ENCODE results near the gene PKP4. TPM values are rescaled to one million over a fixed set of nuclear protein-coding genes. Genes with fewer than 3 reads are reported as not detected.

The PKP4 gene
- total RNA-seq, 2 experiments from 2014 or later = 68.7 to 73.2 TPM

DNA sequence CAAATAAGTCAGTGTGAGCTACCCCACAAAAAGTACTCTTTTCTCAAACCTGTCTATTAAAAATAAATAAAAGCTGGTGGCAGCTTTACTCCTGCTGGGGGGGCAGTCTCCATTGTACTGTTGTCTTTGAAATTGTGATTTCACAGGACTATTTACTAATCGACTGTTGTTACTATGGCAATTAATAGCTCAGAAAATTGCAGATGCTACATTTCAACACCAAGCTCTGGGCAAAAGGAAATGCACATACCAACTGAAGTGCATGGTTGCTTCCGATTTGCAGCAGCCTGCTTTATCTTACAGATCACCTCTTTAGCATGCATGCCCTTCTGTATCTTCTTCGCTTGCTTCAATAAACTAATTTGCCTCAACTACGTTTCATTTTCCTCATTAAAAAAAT is 220.8 kb downstream of the PKP4 start:
- Histone ChIP-seq H3K36me3 (ENCODE audit: insufficient read depth, low read length) (peaks cover 19% of the 10 kb centered on the region), H2AFZ (ENCODE audit: low read length) (no peak overlapping the region), H3K79me2 (ENCODE audit: insufficient read depth, low read depth, low read length) (no peaks in the 10 kb centered on the region), H3K9me2 (ENCODE audit: insufficient read depth, low read length) (no peaks in the 10 kb centered on the region), H3K9me3 (ENCODE audit: low read length) (no peaks in the 10 kb centered on the region), H4K20me1 (ENCODE audit: insufficient read depth, low read length) (no peaks in the 10 kb centered on the region), H3K4me2 (ENCODE audit: low read length) (no peak overlapping the region), H3K27ac (ENCODE audit: low read depth, low read length, poor library complexity, severe bottlenecking) (no peak overlapping the region), H3K4me3 (ENCODE audit: low read depth, low read length, poor library complexity, severe bottlenecking) (no peak overlapping the region), H3K4me1 (ENCODE audit: insufficient read depth, low read length, poor library complexity, severe bottlenecking) (no peaks in the 10 kb centered on the region)
- POLR2A ChIA-PET = interaction anchor here (0.7 kb wide), 1 partner anchor 10 kb away, joined by 3 read pairs; no protein-coding TSS in a partner anchor
- intact Hi-C loops (cut with micrococcal nuclease; ENCODE audit: unreplicated experiment) = no loop called here
- CTCF ChIA-PET (ENCODE audit: unreplicated experiment) = no interaction called here
- no peak for DNase-seq (ENCODE audit: low spot score)
- no TSS peak for BruUV-seq (replicated peaks)
- TF ChIP-seq EZH2phosphoT487 (IDR thresholded peaks at IDR 0.05; ENCODE audit: borderline replicate concordance, low read depth, low read length) (no peak), CTCF (conservative IDR thresholded peaks at IDR 0.05; ENCODE audit: low read length) (no peak)

DNA sequence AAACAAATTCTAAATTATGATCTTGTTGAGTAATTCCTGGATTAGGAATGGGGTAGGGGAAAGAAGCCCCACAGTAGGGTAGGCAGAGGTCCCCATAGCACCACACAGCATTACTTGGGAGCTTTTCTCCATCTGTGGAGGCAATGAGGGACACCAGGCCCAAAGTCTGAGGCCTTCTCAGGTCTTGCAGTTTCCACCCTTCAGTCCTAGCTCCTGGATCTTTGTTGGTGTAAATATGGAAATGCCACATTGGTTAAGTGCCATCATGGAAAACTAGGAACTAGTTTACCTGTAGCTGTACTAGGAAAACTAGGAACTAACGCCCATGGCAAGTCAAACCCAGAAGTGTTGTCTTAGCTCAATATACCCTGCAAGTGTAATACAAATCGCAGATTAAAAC is 225.1 kb downstream of the PKP4 start:
- DNase-seq (ENCODE audit: low spot score) = no peak
- no peak overlapping the region for H3K4me2 ChIP-seq (ENCODE audit: low read length)
- BruUV-seq (replicated peaks) = no TSS peak
- intact Hi-C loops (cut with micrococcal nuclease; ENCODE audit: unreplicated experiment) = no loop called here
- no peaks in the 10 kb centered on the region for H3K9me3 ChIP-seq (ENCODE audit: low read length)
- H3K4me3 ChIP-seq (ENCODE audit: low read depth, low read length, poor library complexity, severe bottlenecking) = no peak overlapping the region
- no peak overlapping the region for H3K27ac ChIP-seq (ENCODE audit: low read depth, low read length, poor library complexity, severe bottlenecking)
- H2AFZ ChIP-seq (ENCODE audit: low read length) = no peak overlapping the region
- H3K4me1 ChIP-seq (ENCODE audit: insufficient read depth, low read length, poor library complexity, severe bottlenecking) = no peaks in the 10 kb centered on the region
- TF ChIP-seq EZH2phosphoT487 (IDR thresholded peaks at IDR 0.05; ENCODE audit: borderline replicate concordance, low read depth, low read length) = no peak
- ChIA-PET POLR2A (interaction anchor here (0.6 kb wide), 1 partner anchor 320 kb away, joined by 3 read pairs; no protein-coding TSS in a partner anchor), CTCF (ENCODE audit: unreplicated experiment) (interaction anchor here (0.6 kb wide), 1 partner anchor 420 kb away, joined by 4 read pairs; no protein-coding TSS in a partner anchor)
- no peaks in the 10 kb centered on the region for H3K79me2 ChIP-seq (ENCODE audit: insufficient read depth, low read depth, low read length)
- no peaks in the 10 kb centered on the region for H3K9me2 ChIP-seq (ENCODE audit: insufficient read depth, low read length)
- H3K36me3 ChIP-seq (ENCODE audit: insufficient read depth, low read length) = no peaks in the 10 kb centered on the region; the same call in 1 of the 2 replicates
- H4K20me1 ChIP-seq (ENCODE audit: insufficient read depth, low read length) = no peaks in the 10 kb centered on the region

DNA sequence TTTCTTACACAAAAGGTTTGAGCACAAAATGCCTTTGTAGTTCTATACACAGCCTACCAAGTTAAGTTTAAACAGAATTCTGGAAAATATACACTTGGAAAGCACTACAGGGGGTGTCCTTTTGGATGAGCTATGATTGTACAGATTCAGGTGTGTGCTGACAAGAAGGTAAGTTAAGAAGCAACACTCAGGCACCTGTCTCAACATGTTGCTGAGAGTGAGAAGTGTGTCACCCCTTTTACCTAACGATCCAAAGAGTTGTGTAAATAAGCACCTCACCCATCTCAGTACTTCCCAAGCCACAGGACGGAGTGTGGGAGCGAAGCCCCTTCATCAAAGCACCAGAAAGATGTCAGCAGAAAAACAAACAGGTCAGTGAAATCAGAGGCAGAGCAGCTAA is 228.9 kb downstream of the PKP4 start:
- intact Hi-C loops (cut with micrococcal nuclease; ENCODE audit: unreplicated experiment) = no loop called here
- no peak overlapping the region for H3K4me3 ChIP-seq (ENCODE audit: low read depth, low read length, poor library complexity, severe bottlenecking)
- no peaks in the 10 kb centered on the region for H4K20me1 ChIP-seq (ENCODE audit: insufficient read depth, low read length)
- no peaks in the 10 kb centered on the region for H3K9me3 ChIP-seq (ENCODE audit: low read length)
- H3K27ac ChIP-seq (ENCODE audit: low read depth, low read length, poor library complexity, severe bottlenecking) = no peak overlapping the region
- CTCF ChIA-PET (ENCODE audit: unreplicated experiment) = no interaction called here
- H3K9me2 ChIP-seq (ENCODE audit: insufficient read depth, low read length) = no peaks in the 10 kb centered on the region
- H2AFZ ChIP-seq (ENCODE audit: low read length) = no peak overlapping the region
- H3K4me2 ChIP-seq (ENCODE audit: low read length) = no peak overlapping the region
- no peak for DNase-seq (ENCODE audit: low spot score)
- no peaks in the 10 kb centered on the region for H3K4me1 ChIP-seq (ENCODE audit: insufficient read depth, low read length, poor library complexity, severe bottlenecking)
- H3K79me2 ChIP-seq (ENCODE audit: insufficient read depth, low read depth, low read length) = no peaks in the 10 kb centered on the region
- no peaks in the 10 kb centered on the region for H3K36me3 ChIP-seq (ENCODE audit: insufficient read depth, low read length)
- no TSS peak for BruUV-seq (replicated peaks)
- TF ChIP-seq CTCF (conservative IDR thresholded peaks at IDR 0.05; ENCODE audit: low read length) (no peak), EZH2phosphoT487 (IDR thresholded peaks at IDR 0.05; ENCODE audit: borderline replicate concordance, low read depth, low read length) (no peak)
- POLR2A ChIA-PET = no interaction called here

All from OCI-LY7 (cell line).